ENCODE data around the gene CD109.

The CD109 gene

GRCh38 chr6:73728548-73729205, 32.7 kb downstream of the CD109 start:
- no peak for DNase-seq

DNA sequence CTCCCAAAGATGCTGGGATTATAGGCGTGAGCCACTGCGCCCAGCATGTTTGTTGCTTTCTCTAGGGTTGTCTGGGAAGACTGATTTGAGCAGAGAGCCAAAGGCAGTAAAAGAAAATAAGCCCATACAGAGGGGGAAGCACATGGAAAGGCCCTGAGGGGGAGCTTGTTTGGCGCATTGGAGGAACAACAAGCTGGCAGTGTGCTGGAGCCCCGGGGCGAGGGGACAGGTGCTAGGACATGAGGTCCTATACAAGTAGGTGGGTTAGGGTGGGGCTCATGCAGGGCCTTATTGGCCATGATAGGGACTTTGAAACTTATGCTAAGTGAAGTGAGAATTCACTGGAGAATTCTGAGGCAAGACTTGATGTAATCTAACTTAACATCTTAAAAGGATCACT, 35.3 kb downstream of the CD109 start:
- no peak for DNase-seq

- peak in 1 of 2 experiments; percentile 24 for DNase-seq
Measured at GRCh38 chr6:73732845-73733675, 37.1 kb downstream of the CD109 start.

DNA sequence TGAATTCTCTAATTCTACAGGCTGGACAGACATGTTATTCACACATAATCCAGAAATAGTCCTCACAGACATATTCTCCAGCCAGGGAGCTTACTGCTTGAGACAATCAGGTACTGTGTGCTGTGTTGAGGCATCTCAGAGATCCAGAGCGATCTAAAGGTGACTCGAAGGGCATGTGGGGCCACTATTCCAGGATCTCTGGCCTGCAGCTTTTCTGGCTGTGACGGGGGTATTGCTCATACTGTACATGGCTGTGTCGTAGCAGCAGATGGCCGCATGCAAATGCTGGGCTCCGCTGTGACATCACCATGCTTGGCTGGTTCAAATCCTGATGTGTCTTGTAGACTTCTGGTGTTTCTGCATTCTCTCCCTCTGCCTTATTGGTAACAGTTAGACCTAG, 37.8 kb downstream of the CD109 start:
- DNase-seq = no peak

GRCh38 chr6:73734832-73735453, 38.9 kb downstream of the CD109 start:
- no peak for DNase-seq

- DNase-seq = no peak
Measured at GRCh38 chr6:73738367-73739028, 42.5 kb downstream of the CD109 start.

DNA sequence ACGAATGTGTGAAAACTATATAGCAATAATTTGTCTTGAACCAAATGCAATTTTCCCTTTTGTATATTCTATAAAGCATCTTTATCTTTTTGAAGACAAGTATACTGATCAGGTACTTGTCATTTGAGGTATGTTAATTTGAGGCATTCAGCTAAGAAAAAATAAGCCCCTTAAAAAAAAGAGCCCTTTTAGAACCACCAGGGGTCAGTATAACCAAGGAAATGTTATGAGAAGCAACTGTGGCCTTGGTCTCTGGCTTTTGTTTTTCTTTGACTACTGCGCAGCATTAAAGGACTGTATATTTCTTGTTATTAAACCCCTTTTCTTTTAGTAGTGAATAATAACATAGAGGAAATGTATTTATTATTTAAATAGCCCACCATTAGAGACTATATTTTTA, 43.1 kb downstream of the CD109 start:
- DNase-seq = peak in 1 of 2 experiments; percentile 40

DNA sequence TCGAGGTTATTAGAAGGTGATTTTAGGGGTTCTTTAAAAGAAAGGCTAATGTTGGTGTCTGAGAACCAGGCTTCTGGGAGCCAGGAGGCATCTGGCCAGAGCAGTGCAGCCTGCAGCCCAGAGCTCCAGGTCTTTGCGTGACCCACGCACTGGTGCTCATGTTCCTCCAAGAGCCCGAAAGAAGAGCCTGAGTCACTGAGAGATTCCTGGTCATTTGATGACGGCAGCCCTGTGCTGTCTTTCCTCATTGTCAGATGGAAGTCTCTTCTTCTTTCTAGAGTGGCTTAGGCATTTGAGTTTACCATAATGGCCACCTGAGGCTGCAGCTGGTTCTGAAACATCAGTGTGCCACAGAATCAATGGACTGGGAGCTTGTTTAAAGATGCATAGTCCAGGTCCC, 46.4 kb downstream of the CD109 start:
- no peak for DNase-seq

GRCh38 chr6:73743081-73743480, 47.1 kb downstream of the CD109 start:
- no peak for DNase-seq

- no peak for DNase-seq
Measured at GRCh38 chr6:73743556-73743955, 47.6 kb downstream of the CD109 start.

- DNase-seq = no peak
Measured at GRCh38 chr6:73746787-73747186, 50.8 kb downstream of the CD109 start.

GRCh38 chr6:73747289-73747688, 51.3 kb downstream of the CD109 start:
- no peak for DNase-seq

GRCh38 chr6:73752943-73753342, 56.9 kb downstream of the CD109 start:
- DNase-seq = no peak

DNA sequence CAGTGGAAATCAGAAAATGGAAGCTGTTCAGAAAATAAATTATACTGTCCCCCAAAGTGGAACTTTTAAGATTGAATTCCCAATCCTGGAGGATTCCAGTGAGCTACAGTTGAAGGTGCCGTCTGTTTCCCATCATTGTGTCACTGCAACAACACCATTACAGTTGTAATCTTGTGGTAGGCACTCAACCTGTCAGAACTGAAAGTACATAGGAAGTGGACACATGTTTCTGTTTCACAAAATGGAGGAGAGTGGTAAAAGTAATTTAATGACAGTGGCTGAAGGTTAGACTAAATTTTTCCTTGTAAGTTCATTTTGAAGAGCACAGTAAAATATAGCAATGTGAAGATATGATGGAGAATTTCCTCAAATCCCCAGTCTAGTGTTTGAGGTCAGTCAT, 70.0 kb downstream of the CD109 start:
- no peak for DNase-seq

- no peak for DNase-seq
Measured at GRCh38 chr6:73768558-73768957, 72.6 kb downstream of the CD109 start.

- DNase-seq = no peak
Measured at GRCh38 chr6:73769976-73770375, 74.0 kb downstream of the CD109 start.

DNA sequence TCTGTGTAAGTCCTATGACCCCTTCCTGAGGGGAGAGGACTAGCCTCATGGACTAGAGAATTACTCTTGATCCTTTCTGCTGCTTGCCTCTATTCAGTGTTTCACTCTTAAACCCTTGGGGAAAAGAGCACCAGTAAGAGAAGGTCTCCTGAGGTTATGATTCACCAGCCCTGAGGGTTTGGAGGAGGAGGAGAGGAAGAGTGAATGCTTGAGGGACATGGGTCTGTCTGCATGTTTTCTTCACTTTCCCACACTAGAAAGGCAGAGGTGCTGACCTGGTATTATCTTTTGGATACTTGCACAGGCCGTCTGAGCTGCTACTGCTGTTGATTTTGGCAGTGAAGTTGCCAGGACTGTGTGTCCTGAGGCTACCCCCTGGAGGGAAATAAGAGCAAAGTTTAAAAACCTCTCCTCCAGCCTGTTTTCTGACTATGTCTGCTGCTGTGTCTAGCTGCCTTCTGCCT, 78.3 kb downstream of the CD109 start:
- no peak for DNase-seq

GRCh38 chr6:73779943-73780342, 83.9 kb downstream of the CD109 start:
- DNase-seq = no peak

DNA sequence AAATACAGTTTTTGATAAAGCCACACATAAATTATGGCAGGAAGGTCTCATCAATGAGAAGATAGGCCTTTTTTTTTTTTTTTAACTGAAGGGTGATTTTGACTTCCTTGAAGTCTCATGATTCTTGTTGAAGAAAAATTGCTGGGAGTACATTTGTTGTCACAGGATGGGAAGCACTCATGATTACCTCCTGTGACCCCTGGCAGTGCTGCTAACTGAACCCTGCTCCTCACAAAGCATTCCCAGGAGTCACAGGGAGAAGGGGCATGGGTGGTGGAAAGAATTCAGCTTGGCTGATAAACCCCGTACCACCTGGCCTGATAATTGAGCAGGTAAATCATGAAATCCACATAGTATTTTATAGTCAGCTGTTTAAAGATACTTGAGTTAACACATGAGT, 86.9 kb downstream of the CD109 start:
- no peak for DNase-seq

- DNase-seq = no peak
Measured at GRCh38 chr6:73784726-73785505, 88.9 kb downstream of the CD109 start.

- DNase-seq = no peak
Measured at GRCh38 chr6:73790574-73790973, 94.6 kb downstream of the CD109 start.

DNA sequence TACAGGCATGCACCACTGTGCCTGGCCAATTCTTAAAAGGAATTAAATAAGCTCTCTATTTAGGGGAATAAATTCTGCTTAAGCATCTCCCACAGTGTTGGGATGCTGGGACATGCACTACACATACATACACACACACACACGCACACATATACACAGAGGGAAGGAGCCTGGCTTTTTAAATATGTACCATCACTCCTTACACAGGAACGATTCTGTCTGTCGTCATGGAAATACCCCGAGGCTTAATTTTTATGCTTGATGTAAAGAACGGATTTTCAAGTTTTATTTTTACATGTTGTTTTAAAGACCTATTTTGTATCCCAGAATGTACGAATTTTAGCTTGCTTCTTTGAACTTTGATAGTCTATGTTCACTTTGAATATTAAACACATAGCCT, 95.3 kb downstream of the CD109 start:
- no peak for DNase-seq

DNA sequence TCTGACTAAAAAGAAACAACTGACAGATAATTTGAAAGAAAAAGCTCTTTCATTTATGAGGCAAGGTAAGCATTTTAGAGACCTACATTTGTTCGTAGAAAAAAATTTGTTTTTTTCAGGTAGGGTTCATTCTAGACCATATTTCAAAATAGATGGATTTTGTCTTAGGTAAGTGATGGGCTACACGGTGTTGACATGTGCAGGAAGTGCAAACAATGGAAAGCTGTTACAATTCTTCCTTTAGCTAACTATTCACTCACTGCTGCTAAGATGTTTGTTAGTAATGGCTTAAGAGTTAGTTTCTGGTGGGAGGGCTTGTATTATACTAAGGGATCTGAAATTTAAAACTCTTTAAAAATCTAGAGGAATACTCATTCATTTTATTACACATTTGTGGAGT, 96.7 kb downstream of the CD109 start:
- DNase-seq = no peak

Data from NCI-H187 (cell line).